Glomerular visceral epithelial cell (primary cell): ENCODE measurements around the gene TSPAN18.

Experiments used
- DNase-seq: peaks from one replicate; pipeline ENCODE4 v3.0.0-alpha.2; 2016; ENCODE audit errors: extremely low spot score

Gene TSPAN18

GRCh38 chr11:44711113-44711786 is 15.5 kb upstream of the TSPAN18 start:
- DNase-seq = no peak

- no peak for DNase-seq
These were observed 14.8 kb upstream of the TSPAN18 start for GRCh38 chr11:44711787-44712608.

DNA sequence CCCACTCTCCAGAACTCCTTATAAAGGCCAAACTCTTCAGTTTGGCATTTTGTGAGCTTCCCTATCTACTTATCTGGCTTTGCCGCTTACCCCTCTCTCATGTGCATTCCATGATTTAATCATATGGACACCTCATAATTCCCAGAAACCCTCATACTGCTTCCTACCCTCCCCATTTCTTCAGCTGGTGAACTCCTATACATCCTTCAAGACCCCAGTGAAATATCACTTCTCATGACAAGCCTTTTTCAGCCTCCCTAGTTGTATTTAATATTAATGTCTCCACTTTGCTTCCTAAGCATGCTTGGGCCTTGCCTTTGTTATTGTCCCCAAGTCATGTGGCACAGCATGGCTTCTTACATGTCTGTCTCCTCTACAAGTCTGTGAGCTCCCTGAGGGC is 13.7 kb upstream of the TSPAN18 start:
- no peak for DNase-seq

DNA sequence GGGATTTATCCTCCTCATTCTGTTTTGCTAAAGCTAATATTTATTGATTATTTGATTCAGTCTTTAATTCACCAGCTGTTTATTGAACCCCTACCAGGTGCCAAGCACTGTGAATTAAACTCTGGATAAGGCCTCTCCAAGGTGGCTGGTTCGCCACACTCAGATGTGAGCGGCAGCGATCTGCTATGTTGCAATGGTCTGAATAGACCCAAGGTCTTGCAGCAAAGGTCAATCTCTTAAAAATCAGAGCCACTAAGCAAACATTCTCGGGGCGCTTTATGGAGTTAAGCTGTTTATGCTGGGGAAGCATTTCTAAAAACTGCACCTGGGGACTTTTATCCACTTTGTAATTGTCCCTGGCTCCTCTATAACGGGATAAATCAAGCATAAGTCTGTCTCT is 10.5 kb upstream of the TSPAN18 start:
- DNase-seq = no peak

DNA sequence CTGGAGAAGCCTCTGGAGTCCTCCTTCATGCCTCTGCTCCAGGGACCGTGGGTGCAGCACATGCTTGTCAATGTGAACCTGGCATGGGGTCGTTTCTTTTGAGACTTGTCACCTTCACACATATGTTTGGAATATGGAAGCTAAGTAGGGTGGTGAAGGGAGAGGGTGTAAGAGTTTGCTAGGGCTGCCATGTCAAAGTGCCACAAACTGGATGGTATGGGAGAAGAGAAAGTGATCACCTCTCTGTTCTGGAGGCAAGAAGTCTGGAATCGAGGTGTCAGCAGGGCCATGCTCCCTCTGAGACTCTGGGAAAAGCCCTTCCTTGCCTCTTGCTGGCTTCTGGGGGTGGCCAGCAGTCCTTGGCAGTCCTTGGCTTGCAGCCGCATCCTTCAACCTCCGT is 8.7 kb upstream of the TSPAN18 start:
- DNase-seq = no peak

DNA sequence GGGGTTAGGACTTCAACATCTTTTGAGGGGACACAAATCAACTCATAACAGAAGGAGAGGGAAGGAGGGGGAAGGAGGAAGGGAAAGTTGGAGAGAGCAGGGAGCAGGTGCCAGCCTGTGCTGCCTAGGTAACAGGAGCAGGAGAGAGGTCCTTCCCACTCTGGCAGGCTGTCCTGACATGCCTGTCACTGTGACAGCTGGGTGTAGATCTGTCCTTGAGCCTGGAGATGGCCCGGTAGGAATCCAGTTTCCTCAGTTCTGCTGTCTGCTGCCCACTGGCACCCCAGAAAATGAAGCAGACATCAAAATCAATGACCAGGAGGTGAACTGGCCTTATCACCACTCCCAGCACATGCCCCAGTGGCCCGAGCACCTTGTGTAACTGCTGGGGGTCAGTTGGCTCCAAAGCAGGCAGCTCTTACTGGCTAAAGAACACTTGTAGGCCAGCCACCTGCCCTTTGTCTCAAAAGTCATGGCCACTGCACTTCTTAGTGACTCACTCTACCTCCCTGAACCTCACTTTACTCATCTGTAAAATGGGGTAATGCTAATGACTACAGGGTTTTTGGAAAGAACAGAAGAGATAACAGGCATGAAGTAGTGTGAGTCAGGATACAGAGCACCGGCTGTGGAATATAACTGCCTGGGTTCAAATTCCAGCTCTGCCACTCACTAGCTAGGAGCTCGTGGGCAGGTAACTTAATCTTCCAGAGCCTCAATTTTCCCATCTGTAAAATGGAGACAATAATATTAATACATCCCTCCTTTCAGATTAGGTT is 8.0 kb upstream of the TSPAN18 start:
- no peak for DNase-seq

DNA sequence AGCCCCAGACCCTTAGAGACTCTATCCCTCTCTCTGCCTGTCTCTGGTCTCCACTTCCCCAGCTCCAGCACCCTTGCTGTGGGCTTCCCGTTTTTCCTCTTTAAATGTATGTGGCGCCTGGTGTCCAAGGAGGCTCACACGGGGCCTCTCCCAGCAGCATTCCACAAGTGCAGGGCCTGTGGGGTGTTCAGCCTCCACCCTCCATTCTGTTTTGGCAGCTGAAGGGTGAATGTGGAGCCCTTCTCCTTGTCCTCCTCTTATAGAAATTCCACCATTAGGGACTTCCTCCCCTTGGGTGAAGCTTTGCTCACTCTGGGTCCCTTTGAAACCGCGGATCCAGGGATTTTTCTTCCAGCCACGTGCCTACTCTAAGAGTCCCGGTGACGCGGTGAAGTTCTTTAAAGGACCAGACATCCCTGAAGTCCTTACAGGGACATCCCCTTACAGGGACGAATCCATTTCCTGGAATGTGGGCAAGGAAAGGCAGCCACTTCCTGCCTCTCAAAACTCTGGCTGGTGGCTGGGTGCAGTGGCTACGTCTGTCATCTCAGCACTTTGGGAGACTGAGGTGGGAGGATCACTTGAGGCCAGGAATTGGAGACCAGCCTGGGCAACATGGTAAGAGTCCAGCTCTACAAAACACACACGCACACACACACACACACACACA is 1.6 kb upstream of the TSPAN18 start:
- DNase-seq = peak; percentile 35

DNA sequence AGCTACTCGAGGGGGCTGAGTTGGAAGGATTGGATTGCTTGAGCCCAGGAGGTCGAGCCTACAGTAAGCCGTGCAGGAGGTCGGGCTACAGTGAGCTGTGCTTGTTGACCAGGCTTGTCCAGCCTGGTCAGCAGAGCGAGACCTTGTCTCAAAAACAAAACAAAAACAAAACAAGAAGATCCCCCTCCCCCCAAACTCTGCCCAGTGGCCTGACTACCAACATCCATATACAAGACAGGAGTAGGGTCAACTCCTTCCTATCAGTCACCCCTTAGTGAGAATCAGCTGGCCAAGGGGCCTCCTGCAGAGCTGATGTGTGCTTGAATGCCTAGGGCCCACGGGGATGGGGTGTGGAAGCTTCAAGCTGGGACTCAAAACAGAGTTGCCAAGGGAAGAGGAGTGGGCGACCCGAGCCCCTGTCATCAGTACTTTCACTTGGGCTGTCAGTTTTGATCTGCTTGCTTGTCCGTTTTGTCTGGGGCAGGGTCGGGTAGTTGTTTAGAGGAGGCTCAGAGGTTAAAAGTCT is 942 bp upstream of the TSPAN18 start:
- peak; percentile 9 for DNase-seq

DNA sequence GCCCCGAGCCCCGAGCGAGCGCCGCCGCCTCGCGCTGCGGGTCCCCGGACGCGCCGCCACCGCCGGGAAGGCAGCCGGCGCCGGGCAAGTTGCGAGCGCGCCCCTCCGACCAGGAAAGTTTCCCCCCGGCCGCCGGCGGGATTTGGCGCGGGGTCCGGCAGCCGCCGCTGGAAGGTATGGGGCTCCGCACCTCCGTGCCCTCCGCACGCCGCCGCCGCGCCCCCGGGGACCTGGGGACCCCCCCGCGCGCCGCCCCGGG is 281 bp downstream of the TSPAN18 start:
- DNase-seq = peak; percentile 15

- peak; percentile 86 for DNase-seq
These were observed 868 bp downstream of the TSPAN18 start for GRCh38 chr11:44727373-44728287.

DNA sequence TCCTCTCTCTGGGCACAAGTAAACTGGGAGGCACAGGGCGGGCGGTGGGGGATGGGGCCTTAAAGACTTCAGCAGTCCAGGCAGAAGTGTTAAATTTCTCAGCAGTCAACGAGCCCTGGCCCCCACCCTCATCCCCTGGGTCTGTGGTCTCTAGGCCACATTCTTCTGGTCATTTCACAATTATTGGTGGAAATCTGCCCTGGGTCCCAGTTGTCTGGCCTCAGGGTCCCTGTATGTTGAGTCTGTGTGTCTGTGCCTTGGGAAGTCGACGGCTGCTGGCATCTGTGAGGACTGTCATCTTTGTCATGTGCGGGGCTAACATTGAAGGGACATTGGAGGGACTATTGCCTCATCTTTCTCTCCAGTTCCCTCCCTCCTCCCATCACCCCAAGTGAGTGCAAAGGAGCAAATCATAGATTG is 1.7 kb downstream of the TSPAN18 start:
- peak; percentile 4 for DNase-seq

DNA sequence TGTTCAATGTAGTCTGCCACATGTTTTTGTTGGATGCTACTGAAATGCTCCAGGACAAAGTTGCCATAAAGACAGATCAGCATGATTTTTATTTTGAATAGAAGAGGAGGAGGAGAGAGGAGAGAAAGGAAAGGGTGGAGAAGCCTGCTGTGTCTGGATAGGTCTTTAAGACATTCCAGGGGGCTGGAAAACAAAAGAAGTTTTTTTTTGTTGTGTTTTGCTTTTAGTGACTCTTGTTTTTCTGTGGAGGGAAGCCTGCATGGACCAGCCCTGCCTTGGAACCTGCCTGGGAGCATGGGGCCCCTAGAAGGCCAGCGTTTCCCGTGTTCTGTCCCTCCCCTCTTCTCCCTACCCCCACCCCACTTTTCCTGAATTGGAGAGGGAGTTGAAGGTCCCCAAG is 2.3 kb downstream of the TSPAN18 start:
- no peak for DNase-seq

GRCh38 chr11:44729713-44730112 is 3.0 kb downstream of the TSPAN18 start:
- DNase-seq = peak; percentile 6

DNA sequence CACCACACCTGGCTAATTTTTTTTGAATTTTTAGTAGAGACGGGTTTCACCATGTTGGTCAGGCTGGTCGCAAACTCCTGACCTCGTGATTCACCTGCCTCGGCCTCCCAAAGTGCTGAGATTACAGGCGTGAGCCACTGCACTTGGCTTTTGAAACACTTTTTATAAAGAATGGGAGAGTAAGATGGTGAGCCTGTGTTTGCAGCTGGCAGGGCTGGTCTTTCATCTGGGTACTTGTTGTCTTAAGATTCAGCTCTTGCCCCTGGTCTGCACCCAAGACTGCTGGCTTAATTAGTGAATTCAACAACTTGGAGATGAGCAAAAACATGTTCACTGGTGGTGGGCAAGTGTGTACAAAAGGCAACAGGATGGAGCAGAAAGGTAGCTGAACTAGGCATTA is 4.0 kb downstream of the TSPAN18 start:
- DNase-seq = no peak

DNA sequence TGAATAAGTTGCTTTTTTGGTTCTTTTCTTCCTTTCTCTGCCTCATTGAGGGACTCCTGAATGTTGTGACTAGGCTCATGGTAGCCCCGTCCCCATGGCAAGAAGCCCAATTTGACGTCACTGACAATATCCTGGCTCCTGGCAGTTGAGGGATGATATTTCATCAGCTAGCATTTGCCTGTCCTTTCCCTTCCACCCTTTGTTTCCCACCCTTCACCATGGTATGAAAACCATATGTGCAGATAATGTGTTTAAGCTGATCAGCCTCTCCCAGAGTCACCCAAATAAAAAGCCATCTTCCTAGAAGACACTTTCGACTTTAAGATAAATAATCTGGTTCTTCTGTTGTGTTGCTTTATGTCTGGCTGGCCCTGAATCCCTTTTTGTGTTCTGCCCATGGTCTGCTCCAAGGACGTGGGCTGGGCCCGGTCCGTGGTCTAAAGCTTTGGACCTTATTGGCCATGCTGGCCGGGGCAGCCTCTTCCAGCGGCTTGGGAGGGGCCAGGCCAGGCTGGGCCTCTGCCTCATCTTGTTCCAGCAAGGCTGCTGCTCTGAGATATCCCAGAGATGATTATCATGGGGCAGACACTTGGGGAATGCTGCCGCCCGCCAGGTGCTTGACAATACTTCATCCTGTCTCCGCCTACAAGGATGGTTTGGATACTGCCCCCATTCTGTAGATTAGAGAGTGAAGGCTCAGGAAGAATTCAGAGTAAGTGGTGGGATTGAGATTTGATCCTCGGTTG is 5.1 kb downstream of the TSPAN18 start:
- DNase-seq = no peak

- DNase-seq = no peak
These were observed 5.8 kb downstream of the TSPAN18 start for GRCh38 chr11:44732564-44732963.

DNA sequence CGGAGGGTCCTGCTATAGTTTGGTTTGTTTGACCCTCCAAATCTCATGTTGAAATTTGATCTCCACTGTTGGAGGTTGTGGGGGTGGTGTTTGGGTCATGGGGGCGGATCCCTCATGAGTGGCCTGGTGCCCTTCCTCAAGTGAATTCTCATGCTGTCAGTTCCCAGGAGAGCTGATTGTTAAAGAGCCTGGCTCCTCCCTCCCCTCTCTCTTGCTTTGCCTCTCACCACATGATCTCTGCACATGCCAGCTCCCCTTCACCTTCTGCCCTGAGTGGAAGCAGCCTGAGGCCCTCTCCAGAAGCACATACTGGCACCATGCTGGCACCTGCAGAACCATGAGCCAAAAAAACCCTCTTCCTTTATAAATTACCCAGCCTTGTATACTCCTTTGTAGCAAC is 7.1 kb downstream of the TSPAN18 start:
- no peak for DNase-seq

- DNase-seq = no peak
These were observed 8.2 kb downstream of the TSPAN18 start for GRCh38 chr11:44734843-44735381.

DNA sequence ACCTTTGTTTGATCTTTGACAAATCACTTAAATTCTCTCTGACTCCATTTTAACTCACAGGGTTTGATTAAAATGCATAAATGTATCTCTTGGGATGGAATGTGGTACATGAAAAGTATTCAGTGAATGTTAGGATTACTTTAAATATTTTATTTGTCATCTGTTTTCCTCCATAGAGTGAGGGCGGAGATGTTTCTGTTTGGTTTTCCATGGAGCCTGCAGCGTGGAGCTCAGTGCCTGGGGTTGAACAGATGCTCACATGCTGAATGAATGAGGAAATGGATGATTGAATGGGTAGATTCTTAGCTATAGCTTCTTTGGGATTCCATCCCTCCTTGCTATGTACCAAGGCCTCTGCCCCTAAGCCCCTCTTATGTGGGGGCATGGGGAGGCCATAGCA is 10.0 kb downstream of the TSPAN18 start:
- DNase-seq = no peak
